Ovary (tissue), 9 donors: ENCODE results near the gene LETM1. TPM values are rescaled to one million over a fixed set of nuclear protein-coding genes. Genes with fewer than 3 reads are reported as not detected.

Source experiments
- DNase-seq, 5 donors: peaks; one replicate each; pipeline ENCODE4 v3.0.0-alpha.2; 2019 to 2020
- H3K27ac ChIP-seq, 2 donors: fragments of 200-600 bp; one replicate each; pipeline versions ENCODE4 v1.5.1 to v1.8.0; 2019 to 2022
- H3K27me3 ChIP-seq: fragments of 200-600 bp; one replicate; pipeline ENCODE4 v1.8.0; 2022
- H3K36me3 ChIP-seq: fragments of 200-600 bp; sonication (generic); one replicate; pipeline ENCODE4 v1.5.1; 2019
- H3K4me1 ChIP-seq: one replicate; pipeline ENCODE4 v1.8.1; 2013; ENCODE audit warnings: mild to moderate bottlenecking, moderate library complexity; ENCODE audit not compliant: insufficient read depth
- H3K4me3 ChIP-seq: fragments of 200-600 bp; sonication (generic); one replicate; pipeline ENCODE4 v1.5.1; 2017
- H3K9me3 ChIP-seq, 2 donors: fragments of 200-600 bp in 1 of 2; sonication (generic) in 1 of 2; one replicate each; pipeline versions ENCODE4 v1.5.1 to v1.8.1; 2013 to 2019; ENCODE audit warnings: mild to moderate bottlenecking in 1 of 2, moderate library complexity in 1 of 2
- CTCF ChIP-seq, 3 donors: fragments of 450-650 bp in 2 of 3; fragments of 200-600 bp in 1 of 3; IDR thresholded peaks; one replicate each; pipeline versions ENCODE4 v1.5.1 to v1.8.0; 2016 to 2022; ENCODE audit warnings: antibody characterized with exemption in 3 of 3, mild to moderate bottlenecking in 1 of 3
- EP300 ChIP-seq: sonication (generic); formaldehyde crosslinking; IDR thresholded peaks from one replicate; pipeline ENCODE4 v1.6.1; 2017; ENCODE audit warnings: antibody characterized with exemption
- POLR2A ChIP-seq: fragments of 450-650 bp; IDR thresholded peaks from one replicate; pipeline ENCODE4 v1.6.1; 2017; ENCODE audit warnings: antibody characterized with exemption, mild to moderate bottlenecking, moderate library complexity
- WGBS, 3 donors: extraction: QIAGEN DNeasy Blood & Tissue Kit in 1 of 3; methylation state at CpG; one replicate each; pipeline versions ENCODE4 v1.1.5 to v1.1.7; 2013 to 2017; 5-methylcytosine and 5-hydroxymethylcytosine counted together
- intact Hi-C, 4 donors: fragments of 100-400 bp; cut with DNase I; formaldehyde crosslinking; loops; one replicate each; pipeline versions ENCODE4 v1.11.0 to v1.15.1; 2022 to 2023
- polyA plus RNA-seq, 2 donors: library from polyadenylated mRNA; stranded (reverse); fragments of 200-250 nt in 1 of 2; fragments of 350-450 nt in 1 of 2; fragmentation: Illumina TruSeq in 1 of 2; extraction: RNeasy Lipid Tissue Mini Kit (QIAGEN cat#74804) in 1 of 2; gene quantifications; one replicate each; pipeline ENCODE4 v1.2.3, GENCODE V29; 2013 to 2014
- total RNA-seq, 7 donors: library from RNA; depleted of rRNA in 2 of 7; stranded (reverse); fragments of >200 nt in 2 of 7; fragmentation: NEBNext Ultra II Directional in 3 of 7; extraction: Animal tissue kit (Norgen Biotek cat#: 25700) in 3 of 7; gene quantifications; one replicate each; pipeline versions ENCODE4 v1.1.0 to v1.2.4, GENCODE V29; 2016 to 2023
- donor health status: DM: no; HTN: no; CAD: no; lungs with moderate emphysema.
- donor health status: DM: no; HTN: no; CAD: no.
- donor health status: Bipolar disorder and iron deficiency.
- donor health status: DM: yes; HTN: yes; CAD: no.
- donor health status: DM: no; HTN: no; CAD: no.
- donor health status: DM: yes; HTN: yes; CAD: no.

The LETM1 gene
- total and polyA plus RNA-seq, 9 donors = 9.3 to 43.6 (median 30.5) TPM

GRCh38 chr4:1862055-1862911 lies 6.3 kb upstream of the LETM1 start:
- H3K27ac ChIP-seq = no peak overlapping the region
- no peak for TF ChIP-seq POLR2A
- no peak for TF ChIP-seq CTCF (IDR thresholded peaks at IDR 0.05)
- intact Hi-C loops = no loop called here
- peaks cover 2% of the 10 kb centered on the region for H3K4me1 ChIP-seq
- no peaks in the 10 kb centered on the region for H3K9me3 ChIP-seq
- DNase-seq = no peak
- H3K4me3 ChIP-seq = no peak overlapping the region
- no peaks in the 10 kb centered on the region for H3K36me3 ChIP-seq
- 14 to 22% (median 20%) methylated on average over 33 to 45 of the region's 45 CpGs for WGBS, 3 donors
- no peaks in the 10 kb centered on the region for H3K27me3 ChIP-seq

DNA sequence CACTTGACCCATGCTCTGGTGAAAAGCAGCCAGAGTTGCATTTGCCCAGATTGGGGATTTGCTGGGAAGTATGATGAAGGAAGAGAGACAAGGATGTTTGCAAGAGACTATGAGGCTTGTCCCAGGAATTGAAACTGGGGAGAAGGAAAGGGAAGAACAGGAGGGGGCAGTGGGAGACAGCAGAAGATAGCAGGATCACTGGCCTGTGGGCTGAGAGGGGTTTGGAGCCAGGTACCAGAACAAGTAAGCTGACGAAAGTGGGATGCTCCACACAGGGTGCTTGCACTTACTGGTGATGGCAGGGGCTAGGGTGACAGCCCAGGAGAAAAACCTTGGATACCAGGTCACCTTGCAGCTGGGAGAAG lies 3.4 kb upstream of the LETM1 start:
- 60 to 82% (median 71%) methylated on average over 1 of the region's 1 CpG for WGBS, 3 donors
- H3K4me1 ChIP-seq = peaks cover 6% of the 10 kb centered on the region

DNA sequence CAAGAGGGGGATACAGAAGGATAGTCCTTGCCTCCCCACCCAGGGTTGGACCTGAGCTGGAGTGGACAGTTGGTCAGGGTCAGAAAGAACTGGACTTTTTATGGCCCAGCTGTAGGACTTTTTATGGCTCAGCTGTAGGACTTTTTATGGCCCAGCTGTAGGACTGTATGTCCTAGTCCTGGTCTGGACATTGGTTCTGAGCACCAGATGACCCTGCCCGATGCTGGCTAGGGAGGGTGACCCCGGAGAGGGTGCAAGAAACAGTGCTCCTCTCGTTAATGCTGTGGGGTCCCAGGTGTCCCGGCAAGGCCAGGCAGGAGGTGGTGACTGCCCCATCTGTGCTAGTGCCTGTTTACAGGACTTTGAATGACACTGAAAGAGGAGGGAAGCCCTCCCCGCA lies 2.0 kb upstream of the LETM1 start:
- H3K27ac ChIP-seq = no peak overlapping the region
- H3K36me3 ChIP-seq = no peaks in the 10 kb centered on the region
- WGBS, 3 donors = 58 to 68% (median 67%) methylated on average over 5 of the region's 5 CpGs
- H3K4me3 ChIP-seq = no peak overlapping the region
- DNase-seq = no peak
- no peaks in the 10 kb centered on the region for H3K27me3 ChIP-seq
- TF ChIP-seq POLR2A (no peak), CTCF (IDR thresholded peaks at IDR 0.05) (no peak), EP300 (no peak)
- H3K9me3 ChIP-seq = no peaks in the 10 kb centered on the region
- H3K4me1 ChIP-seq = peaks cover 6% of the 10 kb centered on the region
- intact Hi-C loops = no loop called here

More for the DNA sequence above, 3.4 kb upstream of the LETM1 start:
- DNase-seq = no peak
- no peak overlapping the region for H3K27ac ChIP-seq
- H3K36me3 ChIP-seq = no peaks in the 10 kb centered on the region
- intact Hi-C loops = no loop called here
- no peak overlapping the region for H3K4me3 ChIP-seq
- H3K27me3 ChIP-seq = no peaks in the 10 kb centered on the region
- no peaks in the 10 kb centered on the region for H3K9me3 ChIP-seq
- no peak for TF ChIP-seq POLR2A
- no peak for TF ChIP-seq EP300
- no peak for TF ChIP-seq CTCF (IDR thresholded peaks at IDR 0.05)

DNA sequence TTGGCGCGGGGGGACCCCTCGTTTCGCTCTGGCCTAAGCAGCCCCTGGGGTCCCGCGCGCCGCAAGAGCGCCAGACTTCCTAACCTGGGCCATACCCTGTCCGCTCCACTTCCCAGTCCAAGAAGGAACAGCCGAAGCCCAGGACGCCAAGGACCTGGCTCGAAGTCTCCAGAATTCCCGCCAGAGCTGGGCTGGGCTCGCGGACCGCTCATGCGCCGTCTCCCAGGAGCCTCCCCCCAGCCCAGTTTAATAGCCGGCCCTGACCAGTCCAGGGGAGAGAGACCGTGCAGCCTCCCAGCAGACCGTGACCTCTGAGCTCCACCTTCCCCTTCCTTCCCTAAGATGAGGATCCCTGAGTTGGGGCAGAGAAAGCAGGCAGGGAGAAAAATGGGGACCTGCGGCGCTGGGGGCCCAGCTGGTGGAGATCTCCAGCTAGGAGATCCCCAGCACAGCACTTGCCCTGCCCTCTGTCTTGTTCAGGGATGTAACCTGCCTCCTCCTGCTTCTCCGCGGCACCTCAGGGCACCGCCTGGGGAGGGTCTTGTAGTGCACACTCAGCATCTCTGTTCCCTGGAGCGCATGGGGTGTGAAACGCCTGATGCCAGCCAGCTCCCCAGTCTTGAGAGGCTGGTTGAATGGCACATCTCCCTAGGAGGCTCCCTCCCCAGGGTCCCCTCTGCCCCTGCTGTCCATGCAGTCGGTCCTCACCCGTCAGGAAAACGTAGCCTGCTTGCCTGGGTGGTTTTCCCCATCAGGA lies 1.2 kb upstream of the LETM1 start:
- no peaks in the 10 kb centered on the region for H3K36me3 ChIP-seq
- no peaks in the 10 kb centered on the region for H3K9me3 ChIP-seq
- 16 to 19% (median 17%) methylated on average over 31 to 32 of the region's 32 CpGs for WGBS, 3 donors
- H3K4me3 ChIP-seq = peak overlapping the region; percentile 84
- H3K27me3 ChIP-seq = no peaks in the 10 kb centered on the region
- peak; percentile 35 to 71 (median 53) for DNase-seq
- TF ChIP-seq POLR2A = no peak
- no peak for TF ChIP-seq EP300
- no peak for TF ChIP-seq CTCF (IDR thresholded peaks at IDR 0.05)
- H3K27ac ChIP-seq = peak overlapping the region; percentile 51 to 58
- peaks cover 6% of the 10 kb centered on the region for H3K4me1 ChIP-seq
- intact Hi-C loops = no loop called here
